ENCODE results near the gene SKIC8.

- TF ChIP-seq CTCF (IDR thresholded peaks at IDR 0.05; ENCODE audit: low read length) (no peak), EZH2 (IDR thresholded peaks at IDR 0.05; ENCODE audit: borderline replicate concordance, low read length) (no peak)
These were observed 14.7 kb downstream of the SKIC8 start for GRCh38 chr15:78284758-78285157.

Data from OCI-LY1 (cell line).